CD4-positive, CD25-positive, alpha-beta regulatory T cell (primary cell): ENCODE measurements around the gene PNLIP. TPM values are rescaled to one million over a fixed set of nuclear protein-coding genes. Genes with fewer than 3 reads are reported as not detected.

Experiments used
- ATAC-seq, 2 donors: fragments of 150-1000 bp; cut with Tn5 transposase; one replicate each; pipeline ENCODE4 v1.10.0; 2021; ENCODE audit warnings: low read depth in 2 of 2, moderate number of reproducible peaks in 2 of 2, moderate library complexity in 1 of 2
- DNase-seq, 3 donors: peaks; one replicate each; pipeline versions ENCODE4 v3.0.0 to v3.0.0-alpha.2; 2012 to 2022; ENCODE audit warnings: mixed read lengths in 1 of 3
- H3K27ac ChIP-seq: one replicate; pipeline ENCODE4 v1.7.0; 2013; ENCODE audit warnings: mild to moderate bottlenecking, low read length; ENCODE audit not compliant: insufficient read depth, poor library complexity, severe bottlenecking
- H3K27me3 ChIP-seq: one replicate; pipeline ENCODE4 v1.7.0; 2013; ENCODE audit warnings: low read length; ENCODE audit not compliant: control insufficient read depth, insufficient read depth
- H3K36me3 ChIP-seq: one replicate; pipeline ENCODE4 v1.7.0; 2013; ENCODE audit warnings: mild to moderate bottlenecking, low read length, moderate library complexity; ENCODE audit not compliant: control insufficient read depth, insufficient read depth
- H3K4me1 ChIP-seq: 2 replicates; pipeline ENCODE4 v1.7.0; 2013; ENCODE audit warnings: mild to moderate bottlenecking, low read length; ENCODE audit not compliant: insufficient read depth, control insufficient read depth, poor library complexity, severe bottlenecking
- H3K4me3 ChIP-seq: one replicate; pipeline ENCODE4 v1.7.0; 2013; ENCODE audit warnings: low read depth, mild to moderate bottlenecking, low read length, moderate library complexity
- H3K9me3 ChIP-seq, 2 experiments: 1 replicate in 1 of 2; 2 replicates in 1 of 2; pipeline ENCODE4 v1.7.0; 2013; ENCODE audit warnings: low read length in 2 of 2, mild to moderate bottlenecking in 1 of 2, moderate library complexity in 1 of 2; ENCODE audit not compliant: control insufficient read depth in 2 of 2
- H3K27ac Mint-ChIP-seq, 3 donors: one replicate each; pipeline ENCODE4 v1.8.0; 2020 to 2022; ENCODE audit warnings: mild to moderate bottlenecking in 3 of 3, mixed read lengths in 3 of 3, moderate library complexity in 2 of 3
- H3K27me3 Mint-ChIP-seq: one replicate; pipeline ENCODE4 v1.8.0; 2022; ENCODE audit warnings: mild to moderate bottlenecking, mixed read lengths
- H3K36me3 Mint-ChIP-seq: one replicate; pipeline ENCODE4 v1.8.0; 2020; ENCODE audit warnings: mixed read lengths
- H3K4me1 Mint-ChIP-seq, 4 donors: one replicate each; pipeline ENCODE4 v1.8.0; 2020 to 2022; ENCODE audit warnings: mixed read lengths in 4 of 4, mild to moderate bottlenecking in 1 of 4
- H3K4me3 Mint-ChIP-seq, 4 donors: one replicate each; pipeline ENCODE4 v1.8.0; 2020 to 2022; ENCODE audit warnings: mild to moderate bottlenecking in 4 of 4, mixed read lengths in 4 of 4, moderate library complexity in 3 of 4
- H3K9me3 Mint-ChIP-seq, 7 donors: one replicate each; pipeline ENCODE4 v1.8.0; 2020 to 2022; ENCODE audit warnings: mixed read lengths in 7 of 7, mild to moderate bottlenecking in 3 of 7, moderate library complexity in 2 of 7
- polyA plus RNA-seq, 4 donors: library from polyadenylated mRNA; unstranded; fragments of 300-500 nt; fragmentation: Illumina TruSeq; gene quantifications; one replicate each; pipeline ENCODE4 v1.2.3, GENCODE V29; 2021
- total RNA-seq: library from RNA; stranded (reverse); gene quantifications from one replicate; pipeline ENCODE4 v1.2.3, GENCODE V29; 2022

PNLIP gene
- total and polyA plus RNA-seq, 5 donors from 2014 or later: not detected

GRCh38 chr10:116597543-116597942 is 51.8 kb downstream of the PNLIP start:
- Mint-ChIP-seq H3K4me3 (no peak overlapping the region), H3K36me3 (no peaks in the 10 kb centered on the region), H3K27me3 (no peaks in the 10 kb centered on the region), H3K9me3 (peaks cover 0 to under 1% (median 0%) of the 10 kb centered on the region in 7 donors), H3K27ac (no peak overlapping the region), H3K4me1 (no peaks in the 10 kb centered on the region)
- Histone ChIP-seq H3K27me3 (no peaks in the 10 kb centered on the region), H3K27ac (no peak overlapping the region), H3K9me3 (no peaks in the 10 kb centered on the region), H3K4me1 (no peaks in the 10 kb centered on the region), H3K36me3 (no peaks in the 10 kb centered on the region), H3K4me3 (no peak overlapping the region)
- no peak for DNase-seq
- no peak for ATAC-seq

- no peaks in the 10 kb centered on the region for H3K4me1 ChIP-seq
- no peak overlapping the region for H3K27ac ChIP-seq
- no peak overlapping the region for H3K4me3 ChIP-seq
- Mint-ChIP-seq H3K4me1 (no peaks in the 10 kb centered on the region), H3K27me3 (no peaks in the 10 kb centered on the region), H3K36me3 (no peaks in the 10 kb centered on the region), H3K9me3 (peaks cover 0 to 2% (median 0%) of the 10 kb centered on the region in 7 donors), H3K4me3 (no peak overlapping the region), H3K27ac (no peak overlapping the region)
- ATAC-seq: no peak
- H3K9me3 ChIP-seq: no peaks in the 10 kb centered on the region
- DNase-seq: no peak
- H3K27me3 ChIP-seq: no peaks in the 10 kb centered on the region
- no peaks in the 10 kb centered on the region for H3K36me3 ChIP-seq
These were observed 52.6 kb downstream of the PNLIP start for GRCh38 chr10:116598329-116598728.

- Histone ChIP-seq H3K4me3 (no peak overlapping the region), H3K27me3 (no peaks in the 10 kb centered on the region), H3K27ac (no peak overlapping the region), H3K9me3 (no peaks in the 10 kb centered on the region), H3K36me3 (no peaks in the 10 kb centered on the region), H3K4me1 (no peaks in the 10 kb centered on the region)
- DNase-seq (no peak), ATAC-seq (no peak)
- no peaks in the 10 kb centered on the region for H3K36me3 Mint-ChIP-seq
- H3K27ac Mint-ChIP-seq: no peak overlapping the region
- no peak overlapping the region for H3K4me3 Mint-ChIP-seq
- peaks cover 0 to 2% (median 0%) of the 10 kb centered on the region in 7 donors for H3K9me3 Mint-ChIP-seq
- no peaks in the 10 kb centered on the region for H3K4me1 Mint-ChIP-seq
- no peaks in the 10 kb centered on the region for H3K27me3 Mint-ChIP-seq
These were observed 54.3 kb downstream of the PNLIP start for GRCh38 chr10:116599991-116600390.

- DNase-seq: no peak
- no peak for ATAC-seq
- Mint-ChIP-seq H3K27ac (no peak overlapping the region), H3K4me3 (no peak overlapping the region), H3K4me1 (no peaks in the 10 kb centered on the region), H3K27me3 (peaks cover 6% of the 10 kb centered on the region), H3K36me3 (no peaks in the 10 kb centered on the region), H3K9me3 (peaks cover 0 to 3% (median 0%) of the 10 kb centered on the region in 7 donors)
- H3K4me3 ChIP-seq: no peak overlapping the region
- H3K4me1 ChIP-seq: no peaks in the 10 kb centered on the region
- no peak overlapping the region for H3K27ac ChIP-seq
- H3K36me3 ChIP-seq: no peaks in the 10 kb centered on the region
- H3K27me3 ChIP-seq: no peaks in the 10 kb centered on the region
- H3K9me3 ChIP-seq: no peaks in the 10 kb centered on the region
These were observed 57.1 kb downstream of the PNLIP start for GRCh38 chr10:116602648-116603400.

- no peak overlapping the region for H3K27ac Mint-ChIP-seq
- Histone ChIP-seq H3K4me3 (no peak overlapping the region), H3K36me3 (no peaks in the 10 kb centered on the region), H3K9me3 (no peaks in the 10 kb centered on the region), H3K4me1 (no peaks in the 10 kb centered on the region), H3K27me3 (no peaks in the 10 kb centered on the region), H3K27ac (no peak overlapping the region)
- no peaks in the 10 kb centered on the region for H3K4me1 Mint-ChIP-seq
- H3K27me3 Mint-ChIP-seq: peaks cover 15% of the 10 kb centered on the region
- peaks cover 0 to 3% (median 0%) of the 10 kb centered on the region in 7 donors for H3K9me3 Mint-ChIP-seq
- ATAC-seq: no peak
- no peaks in the 10 kb centered on the region for H3K36me3 Mint-ChIP-seq
- no peak for DNase-seq
- H3K4me3 Mint-ChIP-seq: no peak overlapping the region
These were observed 60.3 kb downstream of the PNLIP start for GRCh38 chr10:116606061-116606483.

GRCh38 chr10:116607336-116607735 is 61.6 kb downstream of the PNLIP start:
- Histone ChIP-seq H3K4me1 (no peaks in the 10 kb centered on the region), H3K36me3 (no peaks in the 10 kb centered on the region), H3K9me3 (no peaks in the 10 kb centered on the region), H3K27me3 (no peaks in the 10 kb centered on the region), H3K4me3 (no peak overlapping the region), H3K27ac (no peak overlapping the region)
- Mint-ChIP-seq H3K9me3 (peaks cover 0 to 3% (median 0%) of the 10 kb centered on the region in 7 donors), H3K4me1 (no peaks in the 10 kb centered on the region), H3K36me3 (no peaks in the 10 kb centered on the region), H3K4me3 (no peak overlapping the region), H3K27ac (no peak overlapping the region), H3K27me3 (peaks cover 15% of the 10 kb centered on the region)
- ATAC-seq (no peak), DNase-seq (no peak)

- Histone ChIP-seq H3K9me3 (no peaks in the 10 kb centered on the region), H3K36me3 (no peaks in the 10 kb centered on the region), H3K27ac (no peak overlapping the region), H3K27me3 (no peaks in the 10 kb centered on the region), H3K4me3 (no peak overlapping the region), H3K4me1 (no peaks in the 10 kb centered on the region)
- no peak overlapping the region for H3K4me3 Mint-ChIP-seq
- peaks cover 15% of the 10 kb centered on the region for H3K27me3 Mint-ChIP-seq
- no peaks in the 10 kb centered on the region for H3K4me1 Mint-ChIP-seq
- H3K9me3 Mint-ChIP-seq: peaks cover 0 to 3% (median 0%) of the 10 kb centered on the region in 7 donors
- no peaks in the 10 kb centered on the region for H3K36me3 Mint-ChIP-seq
- no peak for ATAC-seq
- no peak for DNase-seq
- H3K27ac Mint-ChIP-seq: peak overlapping the region in 1 of 3 donors; percentile 10
These were observed 63.2 kb downstream of the PNLIP start for GRCh38 chr10:116608686-116609594.
